HepG2 (cell line): ENCODE results near the gene CADM1. TPM values are rescaled to one million over a fixed set of nuclear protein-coding genes. Genes with fewer than 3 reads are reported as not detected.

Experiments used
- FOXA3 ChIP-seq: IDR thresholded peaks from 2 replicates; pipeline ENCODE4 v1.6.1; 2016; ENCODE audit warnings: missing genetic modification reagents, missing compliant biosample characterization
- FOXP1 ChIP-seq, 2 experiments: fragments of 450-650 bp in 1 of 2; IDR thresholded peaks; 2 replicates each; pipeline ENCODE4 v1.6.1; 2017 to 2018; ENCODE audit warnings: antibody characterized with exemption in 1 of 2
- FOXP4 ChIP-seq: sonication (generic); formaldehyde crosslinking; IDR thresholded peaks from 2 replicates; pipeline ENCODE4 v1.4.0; 2020; ENCODE audit warnings: missing genetic modification reagents
- GTF2F1 ChIP-seq: fragments of 150-350 bp; IDR thresholded peaks from 2 replicates; pipeline ENCODE4 v1.6.1; 2014; ENCODE audit warnings: low read length
- HDAC1 ChIP-seq: sonication (generic); formaldehyde crosslinking; IDR thresholded peaks from 2 replicates; pipeline ENCODE4 v1.5.1; 2020; ENCODE audit warnings: mild to moderate bottlenecking, missing genetic modification reagents
- IKZF5 ChIP-seq: IDR thresholded peaks from 2 replicates; pipeline ENCODE4 v1.6.1; 2018; ENCODE audit warnings: missing genetic modification reagents, mild to moderate bottlenecking, missing compliant biosample characterization
- KDM5B ChIP-seq: sonication (generic); formaldehyde crosslinking; IDR thresholded peaks from 2 replicates; pipeline ENCODE4 v1.4.0; 2020; ENCODE audit warnings: missing genetic modification reagents, mild to moderate bottlenecking, borderline replicate concordance
- KMT2A ChIP-seq: sonication (generic); formaldehyde crosslinking; IDR thresholded peaks from 2 replicates; pipeline ENCODE4 v1.4.0; 2020; ENCODE audit warnings: missing genetic modification reagents
- MXD1 ChIP-seq: sonication (generic); formaldehyde crosslinking; IDR thresholded peaks from 2 replicates; pipeline ENCODE4 v1.4.0; 2020; ENCODE audit warnings: mild to moderate bottlenecking, missing genetic modification reagents
- NR2C2 ChIP-seq: sonication (generic); formaldehyde crosslinking; IDR thresholded peaks from 2 replicates; pipeline ENCODE4 v1.4.0; 2020; ENCODE audit warnings: missing genetic modification reagents, mild to moderate bottlenecking, moderate library complexity, borderline replicate concordance
- PHF5A ChIP-seq: IDR thresholded peaks from one replicate; pipeline ENCODE4 v1.6.1; 2018; ENCODE audit warnings: low read depth, missing genetic modification reagents; ENCODE audit not compliant: unreplicated experiment
- PRDM10 ChIP-seq: sonication (generic); formaldehyde crosslinking; IDR thresholded peaks from 2 replicates; pipeline ENCODE4 v1.4.0; 2020; ENCODE audit warnings: low read depth, missing genetic modification reagents
- RAD51 ChIP-seq: fragments of 450-650 bp; IDR thresholded peaks from 2 replicates; pipeline ENCODE4 v1.6.1; 2016; ENCODE audit warnings: borderline replicate concordance
- SRY ChIP-seq: sonication (generic); formaldehyde crosslinking; IDR thresholded peaks from 2 replicates; pipeline ENCODE4 v1.8.0; 2022; ENCODE audit warnings: mild to moderate bottlenecking, missing genetic modification reagents
- SUZ12 ChIP-seq: fragments of 150-350 bp; IDR thresholded peaks from 2 replicates; pipeline ENCODE4 v1.6.1; 2014; ENCODE audit warnings: low read depth, low read length
- TARDBP ChIP-seq: sonication (generic); formaldehyde crosslinking; IDR thresholded peaks from 2 replicates; pipeline ENCODE4 v1.8.0; 2022; ENCODE audit warnings: mild to moderate bottlenecking, missing genetic modification reagents
- ZBTB38 ChIP-seq: sonication (generic); formaldehyde crosslinking; IDR thresholded peaks from 2 replicates; pipeline ENCODE4 v1.5.1; 2020; ENCODE audit warnings: mild to moderate bottlenecking, missing genetic modification reagents
- ZMYM2 ChIP-seq: sonication (generic); formaldehyde crosslinking; IDR thresholded peaks from 2 replicates; pipeline ENCODE4 v1.8.0; 2022; ENCODE audit warnings: mild to moderate bottlenecking, missing genetic modification reagents
- ZNF329 ChIP-seq: sonication (generic); formaldehyde crosslinking; IDR thresholded peaks from 2 replicates; pipeline ENCODE4 v1.9.0; 2021; ENCODE audit warnings: low read depth, mild to moderate bottlenecking, missing genetic modification reagents
- ZNF382 ChIP-seq: sonication (generic); formaldehyde crosslinking; IDR thresholded peaks from 2 replicates; pipeline ENCODE4 v1.5.0; 2020; ENCODE audit warnings: missing genetic modification reagents, mild to moderate bottlenecking, borderline replicate concordance
- ZNF501 ChIP-seq: sonication (generic); formaldehyde crosslinking; IDR thresholded peaks from 2 replicates; pipeline ENCODE4 v1.5.1; 2020; ENCODE audit warnings: mild to moderate bottlenecking, moderate library complexity, missing genetic modification reagents
- ZNF75D ChIP-seq: sonication (generic); formaldehyde crosslinking; IDR thresholded peaks from 2 replicates; pipeline ENCODE4 v1.8.1; 2023; ENCODE audit warnings: missing genetic modification reagents, mild to moderate bottlenecking, borderline replicate concordance
- ZNF768 ChIP-seq: sonication (generic); formaldehyde crosslinking; IDR thresholded peaks from 2 replicates; pipeline ENCODE4 v1.4.0; 2020; ENCODE audit warnings: missing genetic modification reagents
- ZSCAN21 ChIP-seq: sonication (generic); formaldehyde crosslinking; IDR thresholded peaks from 2 replicates; pipeline ENCODE4 v1.8.0; 2022; ENCODE audit warnings: mild to moderate bottlenecking, missing genetic modification reagents, moderate library complexity, borderline replicate concordance
- polyA plus RNA-seq, 8 experiments: library from polyadenylated mRNA; depleted of rRNA in 3 of 8; stranded (reverse) in 7 of 8; unstranded in 1 of 8; fragments of >200 nt; fragmentation: Illumina TruSeq in 4 of 8; extraction: Trizol in 4 of 8; gene quantifications; 2 replicates each; pipeline versions ENCODE4 v1.2.1 to v1.2.3, GENCODE V29; 2011 to 2016; ENCODE audit warnings: low read depth in 4 of 8, missing spikeins in 1 of 8, mixed read lengths in 1 of 8; ENCODE audit not compliant: insufficient read depth in 1 of 8
- total RNA-seq, 5 experiments: library from RNA; depleted of rRNA; stranded (reverse); fragments of >200 nt; fragmentation: Illumina TruSeq; extraction: Trizol; gene quantifications; 2 replicates each; pipeline ENCODE4 v1.2.3, GENCODE V29; 2016; ENCODE audit warnings: low read depth in 1 of 5

CADM1 gene
- total and polyA plus RNA-seq, 2 of the 13 experiments (the other 11 are each of a cell fraction or from before 2014, with no cell fraction given) = 71.3 to 122 TPM

GRCh38 chr11:115502636-115503082 is 1.6 kb downstream of the CADM1 start (continued):
- TF ChIP-seq NR2C2 (CRISPR knock-in tag) (no peak), ZNF382 (no peak), ZMYM2 (CRISPR knock-in tag) (no peak), SRY (CRISPR knock-in tag) (no peak; the same call in 1 of the 2 replicates), ZNF329 (CRISPR knock-in tag) (no peak), ZSCAN21 (CRISPR knock-in tag) (0 out of 2 replicates have a peak, but pooled peaks have one; percentile 51), RAD51 (no peak), KMT2A (CRISPR knock-in tag) (no peak), MXD1 (CRISPR knock-in tag) (0 out of 2 replicates have a peak, but pooled peaks have one; percentile 51), PHF5A (no peak), ZNF501 (peak; percentile 54; the same call in 1 of the 2 replicates), ZBTB38 (CRISPR knock-in tag) (no peak), ZNF75D (CRISPR knock-in tag) (no peak), GTF2F1 (no peak), IKZF5 (0 out of 2 replicates have a peak, but pooled peaks have one; percentile 10), KDM5B (0 out of 2 replicates have a peak, but pooled peaks have one; percentile 59), TARDBP (CRISPR knock-in tag) (peak; percentile 22; the same call in 1 of the 2 replicates), FOXP1 (IDR thresholded peaks at IDR 0.05) (no peak), FOXP1 (CRISPR knock-in tag; IDR thresholded peaks at IDR 0.05) (peak; percentile 67), HDAC1 (CRISPR knock-in tag) (no peak), PRDM10 (CRISPR knock-in tag) (no peak), SUZ12 (no peak), FOXP4 (peak; percentile 21; the same call in 1 of the 2 replicates), FOXA3 (peak; percentile 51), ZNF768 (no peak)
